NOMO-1 (cell line): ENCODE measurements around the gene HAPLN1.
"Not testable (repeated sequence)": the region's sequence is repeated elsewhere in the genome, so short reads cannot be mapped to it uniquely, and the experiment has no call there.

Source experiments
- DNase-seq, 2 experiments: peaks; one replicate each; lab custom pipeline; 2025; ENCODE audit not compliant: unreplicated experiment in 2 of 2; lab: John Stamatoyannopoulos, UW

HAPLN1 gene

DNA sequence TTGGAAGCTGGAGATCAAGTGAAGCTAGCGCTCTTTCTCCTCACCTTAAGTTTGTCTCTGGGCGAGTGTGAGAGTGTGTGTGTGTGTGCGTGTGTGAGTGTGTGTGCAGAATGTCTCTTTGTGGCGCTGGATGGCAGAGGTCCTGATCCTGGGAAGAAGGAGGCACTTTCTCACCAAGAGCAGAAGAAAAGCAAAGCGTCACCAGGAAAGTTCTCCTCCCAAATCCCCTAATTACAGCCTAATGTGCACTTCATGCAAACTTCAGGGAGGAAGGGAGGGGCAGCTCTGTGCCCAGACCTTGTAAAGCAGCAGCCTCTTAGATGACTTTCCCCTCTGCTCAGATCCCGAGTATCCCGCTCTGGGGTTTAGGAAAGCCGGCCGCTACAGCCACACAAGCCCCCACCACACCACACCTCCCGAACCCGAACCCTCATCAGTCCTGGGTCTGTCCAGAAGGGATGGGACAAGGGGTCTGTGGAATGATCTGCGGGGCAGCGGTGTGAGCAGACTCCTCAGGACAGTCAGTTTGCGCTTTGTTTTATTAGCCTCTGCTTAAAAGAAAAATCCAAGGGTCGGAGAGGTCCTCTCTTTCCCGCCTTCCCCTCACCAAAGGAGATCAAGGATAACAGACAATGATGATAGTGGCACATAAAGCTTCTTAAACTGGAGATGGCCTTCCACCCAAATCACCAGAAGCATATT lies at the start of gene HAPLN1:
Gene HAPLN1 (minus strand): TSS at position 20 of the 702 bp plus-strand sequence. CDS start 47,332 bp downstream, outside the sequence.
- no peak for DNase-seq

GRCh38 chr5:83767409-83767992 lies 46.8 kb upstream of the HAPLN1 start:
- DNase-seq: no peak

- DNase-seq: no peak
Measured at GRCh38 chr5:83764101-83764500, 43.4 kb upstream of the HAPLN1 start.

GRCh38 chr5:83760579-83760978 lies 39.9 kb upstream of the HAPLN1 start:
- no peak for DNase-seq

- DNase-seq: no peak
Measured at GRCh38 chr5:83752700-83753099, 32.0 kb upstream of the HAPLN1 start.

- DNase-seq: peak in 1 of 2 experiments; percentile 61
Measured at GRCh38 chr5:83751201-83751600, 30.5 kb upstream of the HAPLN1 start.

DNA sequence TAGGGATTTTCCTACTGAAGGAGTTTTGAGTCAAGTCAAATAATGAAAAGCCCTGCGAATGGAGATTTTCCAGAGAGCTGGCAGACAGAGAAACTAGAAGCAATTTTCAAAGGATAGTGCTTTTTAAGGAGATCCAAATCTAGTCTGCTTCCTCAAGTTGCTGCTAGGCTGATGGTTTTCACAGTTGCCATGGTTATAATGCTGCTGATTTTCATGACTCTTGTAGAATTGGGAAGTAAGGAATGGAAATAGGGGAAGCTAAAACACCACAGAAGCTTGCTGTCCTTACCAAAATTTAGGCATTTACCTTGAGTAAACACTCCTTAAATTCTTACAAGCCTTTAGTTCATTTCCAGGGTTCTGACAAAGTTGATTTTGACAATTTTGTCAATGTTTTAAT lies 30.1 kb upstream of the HAPLN1 start:
- DNase-seq: peak; percentile 66 to 93

DNA sequence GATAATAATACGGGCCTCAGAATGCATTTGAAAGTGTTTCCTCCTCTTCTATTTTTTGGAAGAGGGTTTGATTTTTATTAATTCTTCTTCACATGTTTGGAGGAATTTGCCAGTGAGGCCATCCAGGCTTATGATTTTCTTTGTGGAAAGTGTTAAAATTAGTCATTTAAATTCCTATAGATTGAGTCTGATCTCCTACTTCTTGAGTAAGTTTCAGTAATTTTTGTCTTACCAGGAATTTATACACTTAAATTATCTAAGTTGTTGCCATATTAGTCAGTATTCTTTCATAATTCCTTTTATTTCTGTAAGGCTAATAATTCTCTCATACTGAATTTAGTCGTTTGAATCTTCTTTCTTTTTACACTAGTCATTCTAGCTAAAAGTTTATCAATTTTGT lies 25.2 kb upstream of the HAPLN1 start:
- no peak for DNase-seq

GRCh38 chr5:83744821-83745220 lies 24.2 kb upstream of the HAPLN1 start:
- peak; percentile 79 to 98 for DNase-seq

DNA sequence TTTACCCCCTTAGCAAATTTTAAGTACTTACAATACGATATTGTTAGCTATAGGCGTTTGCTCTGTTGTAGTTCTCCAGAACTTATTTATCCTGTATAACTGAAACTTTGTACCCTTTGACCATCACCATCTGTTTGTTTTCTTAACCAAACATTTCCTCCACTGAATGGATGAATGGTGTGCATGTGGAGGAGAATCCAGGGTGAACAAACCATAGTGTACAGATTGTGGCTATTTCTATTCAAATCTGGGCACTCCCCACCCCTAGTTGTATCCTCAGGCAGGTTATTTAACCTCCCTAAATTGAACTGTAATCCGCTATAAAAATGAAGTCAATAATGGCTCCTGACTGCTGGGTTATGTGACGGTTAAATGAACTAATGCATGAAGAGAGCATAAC lies 21.4 kb upstream of the HAPLN1 start:
- DNase-seq: no peak

DNA sequence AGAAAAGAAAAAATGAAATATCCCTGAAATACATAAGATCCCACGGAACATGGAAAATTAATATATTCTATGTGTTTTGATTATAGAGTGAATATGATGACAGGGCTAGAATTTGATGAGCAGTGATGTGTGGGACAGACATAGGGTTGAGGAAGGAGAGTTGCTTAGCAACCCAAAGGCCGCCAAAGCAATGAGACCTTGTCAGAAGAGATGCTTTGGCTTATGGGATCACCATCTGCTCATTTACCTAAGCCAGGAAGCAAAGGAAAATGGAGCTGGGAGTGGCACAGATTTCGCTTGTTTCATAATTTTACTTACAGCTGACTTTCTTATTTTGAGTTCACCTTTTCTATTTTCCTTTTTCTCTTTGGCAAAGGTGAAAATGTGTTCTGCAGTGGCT lies 20.9 kb upstream of the HAPLN1 start:
- no peak for DNase-seq

DNA sequence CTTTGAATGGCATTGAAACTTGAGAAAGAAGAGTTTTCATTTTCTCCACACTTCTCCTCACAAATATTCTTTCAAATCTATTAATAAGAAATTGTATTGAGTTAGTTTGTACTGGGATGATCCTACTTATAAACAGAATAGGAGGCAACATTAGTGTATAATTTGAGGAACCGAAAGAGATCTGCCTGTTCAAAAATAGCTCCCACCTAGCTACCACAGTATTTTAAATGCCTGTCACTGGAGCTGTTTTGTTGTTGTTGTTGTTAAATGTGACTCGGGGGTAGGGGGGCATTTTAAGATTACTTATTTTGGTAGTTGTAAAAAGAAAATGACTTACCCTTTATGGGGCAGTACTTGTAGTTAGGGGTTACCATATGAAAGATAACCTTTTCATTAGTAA lies 20.1 kb upstream of the HAPLN1 start:
- peak in 1 of 2 experiments; percentile 58 for DNase-seq

- DNase-seq: not testable (repeated sequence)
Measured at GRCh38 chr5:83736169-83736568, 15.5 kb upstream of the HAPLN1 start.

DNA sequence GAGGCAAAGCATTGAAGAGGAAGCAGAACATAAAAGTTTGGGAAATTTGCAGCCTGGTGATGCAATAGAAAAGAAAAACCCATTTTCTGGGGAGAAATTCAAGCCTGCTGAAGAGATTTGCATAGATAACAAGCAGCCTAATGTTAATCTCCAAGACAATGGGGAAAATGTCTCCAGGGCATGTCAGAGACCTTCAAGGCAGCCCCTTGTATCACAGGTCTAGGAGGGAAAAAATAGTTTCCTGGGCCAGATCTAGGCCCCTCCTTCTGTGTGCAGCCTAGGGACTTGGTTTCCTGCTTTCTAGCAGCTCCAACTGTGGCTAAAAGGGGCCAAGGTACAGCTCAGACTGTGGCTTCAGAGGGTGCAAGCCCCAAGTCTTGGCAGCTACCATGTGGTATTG lies 14.4 kb upstream of the HAPLN1 start:
- DNase-seq: not testable (repeated sequence)

DNA sequence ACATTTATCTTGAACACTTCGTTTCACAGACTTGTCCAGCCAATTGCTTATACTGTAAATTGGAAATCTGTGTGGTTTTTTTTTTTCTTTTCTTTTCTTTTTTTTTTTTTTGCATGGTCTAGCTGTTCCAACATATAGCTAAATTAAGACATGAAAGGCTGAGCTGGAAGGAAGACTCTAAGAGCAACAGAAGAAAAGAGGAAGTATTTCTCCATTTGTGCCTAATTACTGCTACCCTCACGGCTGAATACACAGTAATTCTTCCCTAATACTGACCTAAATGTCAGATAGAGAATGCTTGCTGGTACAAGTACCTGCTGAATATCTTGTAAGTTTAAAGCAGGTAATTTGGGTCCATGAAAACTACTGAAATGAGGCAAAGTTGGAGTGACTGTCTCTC lies 11.0 kb upstream of the HAPLN1 start:
- peak; percentile 38 to 74 for DNase-seq

- no peak for DNase-seq
Measured at GRCh38 chr5:83729362-83729761, 8.7 kb upstream of the HAPLN1 start.

GRCh38 chr5:83726912-83727311 lies 6.3 kb upstream of the HAPLN1 start:
- DNase-seq: no peak

DNA sequence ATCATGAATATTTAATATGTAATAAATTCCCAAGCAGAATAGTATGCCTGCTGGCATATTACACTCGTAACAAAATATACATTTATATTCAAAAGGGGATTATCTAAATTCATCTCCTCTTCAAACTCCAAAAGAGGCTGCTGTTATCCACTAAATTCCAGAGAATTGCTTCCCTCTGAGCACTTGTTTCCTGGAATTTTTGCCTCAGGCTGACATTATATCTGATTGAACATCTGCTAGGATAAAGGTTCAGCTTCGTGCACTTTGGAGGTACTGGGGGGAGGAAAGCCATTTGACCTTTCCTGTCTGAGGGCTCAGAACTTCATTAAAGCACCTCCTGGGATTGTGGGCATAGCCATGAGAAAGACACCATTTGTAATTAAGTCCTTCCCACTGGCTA lies 4.3 kb upstream of the HAPLN1 start:
- no peak for DNase-seq

DNA sequence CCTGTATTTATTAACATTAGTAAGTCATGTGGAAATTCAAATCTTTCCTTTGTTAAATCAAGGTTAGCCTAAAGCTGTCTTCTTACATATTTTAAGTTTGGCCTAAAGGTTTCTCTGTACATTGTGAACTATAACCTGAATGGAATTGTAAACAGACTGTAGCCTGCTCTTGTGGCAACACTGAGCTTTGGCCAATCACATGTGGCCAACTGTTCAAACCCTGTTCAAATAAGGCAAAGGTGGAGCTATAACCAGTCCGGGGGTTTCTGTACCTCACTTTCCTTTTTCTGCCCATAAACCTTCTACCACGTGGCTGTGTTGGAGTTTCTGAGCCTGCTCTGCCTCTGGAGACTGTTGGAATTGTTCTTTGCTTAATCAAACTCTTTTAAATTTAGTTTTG lies 3.3 kb upstream of the HAPLN1 start:
- DNase-seq: no peak

GRCh38 chr5:83723031-83723430 lies 2.4 kb upstream of the HAPLN1 start:
- peak in 1 of 2 experiments; percentile 10 for DNase-seq

GRCh38 chr5:83721953-83722901 lies 1.6 kb upstream of the HAPLN1 start:
- DNase-seq: peak; percentile 51 to 52
